Uterus (tissue), 2 donors: ENCODE results near the gene AMBRA1.

ENCODE experiments used
- POLR2A ChIP-seq, 2 donors: fragments of 450-650 bp; IDR thresholded peaks; one replicate each; pipeline ENCODE4 v1.6.1; 2016; ENCODE audit warnings: antibody characterized with exemption in 2 of 2, mild to moderate bottlenecking in 1 of 2, moderate library complexity in 1 of 2
- TF ChIP-seq, protein P1 (sequence below), 4 experiments: fragments of 200-600 bp in 2 of 4; fragments of 450-650 bp in 2 of 4; sonication (generic) in 2 of 4; IDR thresholded peaks; one replicate each; pipeline ENCODE4 v1.5.1; 2016 to 2019; ENCODE audit warnings: antibody characterized with exemption in 4 of 4, mild to moderate bottlenecking in 2 of 4, moderate library complexity in 1 of 4

GRCh38 chr11:46469926-46470325 lies 123.9 kb downstream of the AMBRA1 start:
- TF ChIP-seq, protein P1, sequence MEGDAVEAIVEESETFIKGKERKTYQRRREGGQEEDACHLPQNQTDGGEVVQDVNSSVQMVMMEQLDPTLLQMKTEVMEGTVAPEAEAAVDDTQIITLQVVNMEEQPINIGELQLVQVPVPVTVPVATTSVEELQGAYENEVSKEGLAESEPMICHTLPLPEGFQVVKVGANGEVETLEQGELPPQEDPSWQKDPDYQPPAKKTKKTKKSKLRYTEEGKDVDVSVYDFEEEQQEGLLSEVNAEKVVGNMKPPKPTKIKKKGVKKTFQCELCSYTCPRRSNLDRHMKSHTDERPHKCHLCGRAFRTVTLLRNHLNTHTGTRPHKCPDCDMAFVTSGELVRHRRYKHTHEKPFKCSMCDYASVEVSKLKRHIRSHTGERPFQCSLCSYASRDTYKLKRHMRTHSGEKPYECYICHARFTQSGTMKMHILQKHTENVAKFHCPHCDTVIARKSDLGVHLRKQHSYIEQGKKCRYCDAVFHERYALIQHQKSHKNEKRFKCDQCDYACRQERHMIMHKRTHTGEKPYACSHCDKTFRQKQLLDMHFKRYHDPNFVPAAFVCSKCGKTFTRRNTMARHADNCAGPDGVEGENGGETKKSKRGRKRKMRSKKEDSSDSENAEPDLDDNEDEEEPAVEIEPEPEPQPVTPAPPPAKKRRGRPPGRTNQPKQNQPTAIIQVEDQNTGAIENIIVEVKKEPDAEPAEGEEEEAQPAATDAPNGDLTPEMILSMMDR (IDR thresholded peaks at IDR 0.05) = no peak
- no peak for TF ChIP-seq POLR2A (IDR thresholded peaks at IDR 0.05)
